HepG2 (cell line): ENCODE measurements around the gene PAFAH1B2. TPM values are rescaled to one million over a fixed set of nuclear protein-coding genes. Genes with fewer than 3 reads are reported as not detected.
A peak's percentile ranks its signal among the peaks of the same experiment; 100 is the strongest.

ENCODE experiments used
- AFF4 ChIP-seq: sonication (generic); formaldehyde crosslinking; IDR thresholded peaks from 2 replicates; pipeline ENCODE4 v1.4.0; 2020; ENCODE audit warnings: missing genetic modification reagents
- ASH2L ChIP-seq: fragments of 300-600, 200-600 bp; sonication (generic); IDR thresholded peaks from 2 replicates; pipeline ENCODE4 v1.7.0; 2017; ENCODE audit warnings: low read depth, mild to moderate bottlenecking, moderate library complexity, mixed read lengths, low read length; ENCODE audit not compliant: insufficient read length
- BATF2 ChIP-seq: sonication (generic); formaldehyde crosslinking; IDR thresholded peaks from 2 replicates; pipeline ENCODE4 v1.8.0; 2022; ENCODE audit warnings: mild to moderate bottlenecking, missing genetic modification reagents, moderate library complexity
- BRD4 ChIP-seq: sonication (generic); formaldehyde crosslinking; IDR thresholded peaks from 2 replicates; pipeline ENCODE4 v1.4.0; 2020; ENCODE audit warnings: missing genetic modification reagents
- ERF ChIP-seq: IDR thresholded peaks from 2 replicates; pipeline ENCODE4 v1.6.1; 2018; ENCODE audit warnings: missing biosample characterization, missing genetic modification reagents
- FOSL2 ChIP-seq: sonication (generic); formaldehyde crosslinking; IDR thresholded peaks from 2 replicates; pipeline ENCODE4 v1.4.0; 2020; ENCODE audit warnings: missing genetic modification reagents
- HINFP ChIP-seq: sonication (generic); formaldehyde crosslinking; IDR thresholded peaks from 2 replicates; pipeline ENCODE4 v1.4.0; 2020; ENCODE audit warnings: low read depth, mild to moderate bottlenecking, missing genetic modification reagents
- IKZF4 ChIP-seq: sonication (generic); formaldehyde crosslinking; IDR thresholded peaks from 2 replicates; pipeline ENCODE4 v1.5.1; 2020; ENCODE audit warnings: borderline replicate concordance, mild to moderate bottlenecking, low read depth, missing genetic modification reagents; ENCODE audit errors: not compliant biosample characterization
- MLLT10 ChIP-seq: sonication (generic); formaldehyde crosslinking; IDR thresholded peaks from 2 replicates; pipeline ENCODE4 v1.4.0; 2020; ENCODE audit warnings: missing genetic modification reagents
- MTF1 ChIP-seq: sonication (generic); formaldehyde crosslinking; IDR thresholded peaks from 2 replicates; pipeline ENCODE4 v1.5.0; 2020; ENCODE audit warnings: missing genetic modification reagents
- NFKB2 ChIP-seq: sonication (generic); formaldehyde crosslinking; IDR thresholded peaks from 2 replicates; pipeline ENCODE4 v1.4.0; 2020; ENCODE audit warnings: missing genetic modification reagents, borderline replicate concordance
- NFYB ChIP-seq: sonication (generic); formaldehyde crosslinking; IDR thresholded peaks from 2 replicates; pipeline ENCODE4 v1.4.0; 2020; ENCODE audit warnings: missing genetic modification reagents
- PBX3 ChIP-seq: sonication (generic); formaldehyde crosslinking; IDR thresholded peaks from 2 replicates; pipeline ENCODE4 v1.8.1; 2023; ENCODE audit warnings: missing genetic modification reagents, inconsistent platforms, borderline replicate concordance
- PITX1 ChIP-seq: sonication (generic); formaldehyde crosslinking; IDR thresholded peaks from 2 replicates; pipeline ENCODE4 v1.5.1; 2020; ENCODE audit warnings: mild to moderate bottlenecking, missing genetic modification reagents
- SALL1 ChIP-seq: sonication (generic); formaldehyde crosslinking; IDR thresholded peaks from 2 replicates; pipeline ENCODE4 v1.8.0; 2022; ENCODE audit warnings: mild to moderate bottlenecking, missing genetic modification reagents
- TBX2 ChIP-seq: sonication (generic); formaldehyde crosslinking; IDR thresholded peaks from 2 replicates; pipeline ENCODE4 v1.5.0; 2020; ENCODE audit warnings: missing genetic modification reagents, mild to moderate bottlenecking, borderline replicate concordance
- TCF7 ChIP-seq: sonication (generic); IDR thresholded peaks from 2 replicates; pipeline ENCODE4 v1.6.1; 2016; ENCODE audit warnings: antibody characterized with exemption, low read depth
- TFE3 ChIP-seq: IDR thresholded peaks from 2 replicates; pipeline ENCODE4 v1.6.1; 2016
- ZNF251 ChIP-seq: sonication (generic); formaldehyde crosslinking; IDR thresholded peaks from 2 replicates; pipeline ENCODE4 v1.9.0; 2021; ENCODE audit warnings: mild to moderate bottlenecking, missing genetic modification reagents
- ZNF558 ChIP-seq: sonication (generic); formaldehyde crosslinking; IDR thresholded peaks from 2 replicates; pipeline ENCODE4 v1.9.0; 2022; ENCODE audit warnings: mild to moderate bottlenecking, missing genetic modification reagents, borderline replicate concordance
- ZNF792 ChIP-seq: IDR thresholded peaks from 2 replicates; pipeline ENCODE4 v1.6.1; 2016
- polyA plus RNA-seq, 8 experiments: library from polyadenylated mRNA; depleted of rRNA in 3 of 8; stranded (reverse) in 7 of 8; unstranded in 1 of 8; fragments of >200 nt; fragmentation: Illumina TruSeq in 4 of 8; extraction: Trizol in 4 of 8; gene quantifications; 2 replicates each; pipeline versions ENCODE4 v1.2.1 to v1.2.3, GENCODE V29; 2011 to 2016; ENCODE audit warnings: low read depth in 4 of 8, missing spikeins in 1 of 8, mixed read lengths in 1 of 8; ENCODE audit not compliant: insufficient read depth in 1 of 8
- total RNA-seq, 5 experiments: library from RNA; depleted of rRNA; stranded (reverse); fragments of >200 nt; fragmentation: Illumina TruSeq; extraction: Trizol; gene quantifications; 2 replicates each; pipeline ENCODE4 v1.2.3, GENCODE V29; 2016; ENCODE audit warnings: low read depth in 1 of 5

The PAFAH1B2 gene
- total and polyA plus RNA-seq, 2 of the 13 experiments (the other 11 are each of a cell fraction or from before 2014, with no cell fraction given), result 28.8 to 104 TPM

- TF ChIP-seq PBX3 (CRISPR knock-in tag), result no peak
- peak; percentile 51; the same call in 1 of the 2 replicates for TF ChIP-seq NFYB
- 0 out of 2 replicates have a peak, but pooled peaks have one; percentile 30 for TF ChIP-seq NFKB2 (CRISPR knock-in tag)
- no peak for TF ChIP-seq MTF1 (CRISPR knock-in tag)
- TF ChIP-seq AFF4 (CRISPR knock-in tag), result no peak
- no peak for TF ChIP-seq TFE3 (CRISPR knock-in tag)
- peak; percentile 30 for TF ChIP-seq ASH2L
- TF ChIP-seq BRD4 (CRISPR knock-in tag), result peak; percentile 58; the same call in 1 of the 2 replicates
- TF ChIP-seq IKZF4 (CRISPR knock-in tag), result no peak
- 0 out of 2 replicates have a peak, but pooled peaks have one; percentile 51 for TF ChIP-seq ERF (CRISPR knock-in tag)
- no peak; the same call in 1 of the 2 replicates for TF ChIP-seq TBX2
- no peak for TF ChIP-seq MLLT10
- TF ChIP-seq SALL1, result peak; percentile 87
- no peak for TF ChIP-seq ZNF558 (CRISPR knock-in tag)
- no peak for TF ChIP-seq BATF2
- peak; percentile 20; the same call in 1 of the 2 replicates for TF ChIP-seq FOSL2 (CRISPR knock-in tag)
- TF ChIP-seq HINFP (CRISPR knock-in tag), result no peak
- TF ChIP-seq ZNF251 (CRISPR knock-in tag), result no peak
- TF ChIP-seq ZNF792 (CRISPR knock-in tag), result peak; percentile 27; the same call in 1 of the 2 replicates
- peak; percentile 58; the same call in 1 of the 2 replicates for TF ChIP-seq PITX1 (CRISPR knock-in tag)
- TF ChIP-seq TCF7, result peak; percentile 28; the same call in 1 of the 2 replicates
Observed at GRCh38 chr11:117096201-117096991, 47.7 kb upstream of the PAFAH1B2 start (continued).
